ENCODE measurements around the gene ZNF782.
"Not testable (repeated sequence)": the region's sequence is repeated elsewhere in the genome, so short reads cannot be mapped to it uniquely, and the experiment has no call there.

Gene ZNF782

GRCh38 chr9:96852676-96853075 is 1.6 kb downstream of the ZNF782 start:
- DNase-seq, result no peak

GRCh38 chr9:96844040-96844439 is 10.3 kb downstream of the ZNF782 start:
- DNase-seq, result no peak

- DNase-seq, result no peak
Measured at GRCh38 chr9:96818533-96818932, 35.8 kb downstream of the ZNF782 start.

- DNase-seq, result no peak
Measured at GRCh38 chr9:96817973-96818372, 36.3 kb downstream of the ZNF782 start.

GRCh38 chr9:96813607-96814006 is 40.7 kb downstream of the ZNF782 start:
- DNase-seq, result no peak

GRCh38 chr9:96798959-96799358 is 55.4 kb downstream of the ZNF782 start:
- DNase-seq, result not testable (repeated sequence)

GRCh38 chr9:96784021-96784420 is 70.3 kb downstream of the ZNF782 start:
- no peak for DNase-seq

- no peak for DNase-seq
Measured at GRCh38 chr9:96782235-96782634, 72.1 kb downstream of the ZNF782 start.

GRCh38 chr9:96781552-96781951 is 72.8 kb downstream of the ZNF782 start:
- DNase-seq, result no peak

- DNase-seq, result no peak
Measured at GRCh38 chr9:96779089-96779488, 75.2 kb downstream of the ZNF782 start.

- DNase-seq, result peak; percentile 54
Measured at GRCh38 chr9:96777426-96777864, 76.9 kb downstream of the ZNF782 start.

GRCh38 chr9:96771124-96771523 is 83.2 kb downstream of the ZNF782 start:
- no peak for DNase-seq

- no peak for DNase-seq
Measured at GRCh38 chr9:96769989-96770388, 84.3 kb downstream of the ZNF782 start.
